Prostate gland (tissue), 2 donors: ENCODE data around the gene CGA. TPM values are rescaled to one million over a fixed set of nuclear protein-coding genes. Genes with fewer than 3 reads are reported as not detected.
"Not testable (repeated sequence)": the region's sequence is repeated elsewhere in the genome, so short reads cannot be mapped to it uniquely, and the experiment has no call there.

Experiments used
- DNase-seq: peaks from one replicate; pipeline ENCODE4 v3.0.0-alpha.2; 2019; ENCODE audit warnings: low spot score
- H3K27ac ChIP-seq, 2 donors: fragments of 200-600 bp; sonication (generic); 2 replicates each; pipeline ENCODE4 v1.5.1; 2017 to 2019
- H3K27me3 ChIP-seq: fragments of 200-600 bp; sonication (generic); replicated peaks from 2 replicates; pipeline ENCODE4 v1.5.1; 2019; ENCODE audit not compliant: insufficient read depth
- H3K36me3 ChIP-seq, 2 donors: fragments of 200-600 bp; sonication (generic); 1 replicate in 1 of 2; 2 replicates in 1 of 2; pipeline versions ENCODE4 v1.5.1 to v1.8.1; 2017 to 2019
- H3K4me1 ChIP-seq: fragments of 200-600 bp; sonication (generic); replicated peaks from 2 replicates; pipeline ENCODE4 v1.5.1; 2019
- H3K4me3 ChIP-seq, 2 donors: fragments of 200-600 bp; sonication (generic); 2 replicates each; pipeline ENCODE4 v1.5.1; 2017 to 2019
- H3K9me3 ChIP-seq: fragments of 200-600 bp; sonication (generic); 2 replicates; pipeline ENCODE4 v1.5.1; 2017
- CTCF ChIP-seq, 4 experiments: fragments of 200-600 bp in 2 of 4; fragments of 450-650 bp in 2 of 4; sonication (generic) in 2 of 4; IDR thresholded peaks; 1 replicate in 3 of 4; 2 replicates in 1 of 4; pipeline ENCODE4 v1.5.1; 2016 to 2019; ENCODE audit warnings: antibody characterized with exemption in 4 of 4, mild to moderate bottlenecking in 2 of 4, moderate library complexity in 2 of 4
- POLR2A ChIP-seq: fragments of 450-650 bp; IDR thresholded peaks from one replicate; pipeline ENCODE4 v1.6.1; 2016; ENCODE audit warnings: antibody characterized with exemption, mild to moderate bottlenecking
- POLR2AphosphoS5 ChIP-seq: sonication (generic); formaldehyde crosslinking; IDR thresholded peaks from one replicate; pipeline ENCODE4 v1.6.1; 2017; ENCODE audit warnings: antibody characterized with exemption
- WGBS: methylation state at CpG from one replicate; pipeline ENCODE4 v1.1.5; 2018; 5-methylcytosine and 5-hydroxymethylcytosine counted together
- intact Hi-C: fragments of 100-400 bp; cut with DNase I; formaldehyde crosslinking; loops from one replicate; pipeline ENCODE4 v1.14.2; 2022
- total RNA-seq, 2 donors: library from RNA; depleted of rRNA; stranded (reverse); fragments of >200 nt; gene quantifications; one replicate each; pipeline ENCODE4 v1.1.0, GENCODE V29; 2016

The CGA gene
- 1 to 10 TPM in 1 of 2 donors, not detected in 1; 2.2 TPM for total RNA-seq

- Histone ChIP-seq H3K27ac (no peak within 1 kb of the TSS), H3K27me3 (no peaks in the 10 kb centered on the region), H3K36me3 (no peaks in the 10 kb centered on the region), H3K9me3 (no peaks in the 10 kb centered on the region), H3K4me3 (no peak within 1 kb of the TSS), H3K4me1 (no peaks in the 10 kb centered on the region)
- TF ChIP-seq POLR2AphosphoS5 (no peak), CTCF (IDR thresholded peaks at IDR 0.05) (no peak), POLR2A (no peak)
- WGBS = 33% methylated on average over 6 of the region's 6 CpGs
- no peak for DNase-seq
- intact Hi-C loops = no loop called here
Measured at GRCh38 chr6:87095087-87095509, at the start of gene CGA. Gene CGA, minus strand, starts transcription at chr6:87095106. Its CDS starts 6,906 bp downstream, at chr6:87088200.

DNA sequence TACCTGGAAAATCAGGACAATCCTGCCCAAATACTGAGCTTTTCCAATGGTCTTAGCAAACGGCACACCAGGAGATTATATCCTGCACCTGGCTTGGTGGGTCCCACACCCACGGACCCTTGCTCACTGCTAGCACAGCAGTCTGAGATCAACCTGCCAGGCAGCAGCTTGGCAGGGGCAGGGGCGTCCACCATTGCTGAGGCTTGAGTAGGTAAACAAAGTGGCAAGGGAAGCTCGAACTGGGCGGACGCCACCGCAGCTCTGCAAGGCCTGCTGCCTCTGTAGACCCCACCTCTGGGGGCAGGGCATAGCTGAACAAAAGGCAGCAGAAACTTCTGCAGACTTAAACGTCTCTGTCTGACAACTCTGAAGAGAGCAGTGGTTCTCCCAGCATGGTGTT, 45.0 kb upstream of the CGA start:
- not testable (repeated sequence) for DNase-seq, H3K4me1 ChIP-seq

DNA sequence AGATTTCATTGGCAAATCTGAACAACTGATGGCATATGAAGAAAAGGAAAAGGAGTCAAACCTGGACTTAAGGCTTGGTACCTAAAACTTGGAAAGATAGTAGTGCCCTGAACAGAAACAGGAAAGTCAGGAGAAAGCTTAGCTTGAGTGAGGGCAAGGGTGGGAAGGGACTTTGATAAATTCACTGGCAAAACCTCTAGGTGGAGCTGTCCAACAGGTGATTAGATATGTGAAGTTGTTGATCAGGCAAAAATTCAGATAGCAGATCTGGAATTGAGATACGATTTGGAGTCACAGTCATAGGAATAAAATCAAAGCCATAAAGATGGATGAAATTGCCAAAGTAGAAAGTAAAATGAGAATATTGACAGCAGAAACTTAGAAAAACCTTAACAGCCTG, 44.3 kb upstream of the CGA start:
- no peak for TF ChIP-seq POLR2A
- peak; percentile 30 to 76 (median 64) for TF ChIP-seq CTCF (IDR thresholded peaks at IDR 0.05)
- TF ChIP-seq POLR2AphosphoS5 = peak; percentile 40
- H3K27ac ChIP-seq = no peak overlapping the region

More for the DNA sequence above, 45.0 kb upstream of the CGA start:
- intact Hi-C loops, H3K9me3 ChIP-seq, H3K36me3 ChIP-seq, H3K4me3 ChIP-seq, H3K27me3 ChIP-seq, H3K27ac ChIP-seq: not testable (repeated sequence)
- WGBS = 89% methylated on average over 8 of the region's 8 CpGs

DNA sequence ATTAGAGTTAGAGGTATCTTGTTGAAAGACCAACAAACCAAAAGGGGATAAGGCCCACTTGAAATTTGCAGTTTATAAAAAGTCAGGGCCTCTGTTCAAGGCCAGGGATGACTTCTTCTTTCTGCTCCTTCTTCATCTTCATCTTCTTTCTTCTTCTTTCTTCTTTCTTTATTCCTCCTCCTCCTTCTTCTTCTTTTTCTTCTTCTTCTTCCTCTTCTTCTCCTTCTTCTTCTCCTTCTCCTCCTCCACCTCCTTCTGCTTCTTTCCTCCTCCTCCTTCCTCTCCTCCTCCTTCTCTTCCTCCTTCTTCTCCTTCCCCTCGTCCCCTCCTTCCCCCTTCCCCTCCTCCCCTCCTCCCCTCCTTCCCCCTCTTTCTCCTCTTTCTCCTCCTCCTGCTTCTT, 42.1 kb upstream of the CGA start:
- H3K9me3 ChIP-seq = no peaks in the 10 kb centered on the region
- no peaks in the 10 kb centered on the region for H3K4me1 ChIP-seq
- no peak overlapping the region for H3K27ac ChIP-seq
- no peak overlapping the region for H3K4me3 ChIP-seq
- H3K27me3 ChIP-seq = no peaks in the 10 kb centered on the region
- H3K36me3 ChIP-seq = no peaks in the 10 kb centered on the region
- intact Hi-C loops = no loop called here
- no peak for DNase-seq
- 48% methylated on average over 1 of the region's 1 CpG for WGBS
- no peak for TF ChIP-seq POLR2AphosphoS5
- no peak for TF ChIP-seq CTCF (IDR thresholded peaks at IDR 0.05)
- TF ChIP-seq POLR2A = no peak

More for the DNA sequence above, 44.3 kb upstream of the CGA start:
- Histone ChIP-seq H3K27me3 (no peaks in the 10 kb centered on the region), H3K4me1 (no peaks in the 10 kb centered on the region), H3K9me3 (no peaks in the 10 kb centered on the region), H3K36me3 (no peaks in the 10 kb centered on the region), H3K4me3 (no peak overlapping the region)
- 39% methylated on average over 1 of the region's 1 CpG for WGBS
- intact Hi-C loops = no loop called here
- DNase-seq = peak; percentile 31

- H3K36me3 ChIP-seq = no peaks in the 10 kb centered on the region
- no peaks in the 10 kb centered on the region for H3K9me3 ChIP-seq
- H3K27ac ChIP-seq = no peak overlapping the region
- DNase-seq = no peak
- 80% methylated on average over 2 of the region's 2 CpGs for WGBS
- H3K4me1 ChIP-seq = no peaks in the 10 kb centered on the region
- no peak overlapping the region for H3K4me3 ChIP-seq
- TF ChIP-seq POLR2A (no peak), POLR2AphosphoS5 (no peak), CTCF (IDR thresholded peaks at IDR 0.05) (no peak)
- H3K27me3 ChIP-seq = no peaks in the 10 kb centered on the region
- intact Hi-C loops = no loop called here
Measured at GRCh38 chr6:87127737-87128136, 32.8 kb upstream of the CGA start.
